IMR-90 (cell line): ENCODE results near the gene STXBP4. TPM values are rescaled to one million over a fixed set of nuclear protein-coding genes. Genes with fewer than 3 reads are reported as not detected.

ENCODE experiments used
- ATAC-seq: fragments of 200-7000 bp; cut with Tn5 transposase; 2 replicates; pipeline ENCODE4 v1.9.1; 2020; ENCODE audit warnings: low read depth, mild to moderate bottlenecking, moderate library complexity
- BruUV-seq: library from RNA; stranded (reverse); fragments of 400-500 nt; replicated peaks from 2 replicates; lab custom pipeline; 2021; lab: Mats Ljungman, UMichigan
- CTCF ChIA-PET: fragments of 300-600 bp; formaldehyde crosslinking; extraction: SDS; loops from one replicate; lab custom pipeline; 2021; ENCODE audit warnings: antibody characterized with exemption; lab: Yijun Ruan, JAX
- POLR2A ChIA-PET: fragments of 300-600 bp; sonication (Branson Sonifier 250); formaldehyde crosslinking; loops from one replicate; lab custom pipeline; 2022; ENCODE audit warnings: antibody characterized with exemption; ENCODE audit not compliant: unreplicated experiment; lab: Charles Lee
- DNase-seq: peaks from one replicate; pipeline ENCODE4 v3.0.0; 2013
- H2AFZ ChIP-seq: replicated peaks from 2 replicates; pipeline ENCODE3; 2013; ENCODE audit warnings: low read length, mild to moderate bottlenecking; ENCODE audit not compliant: poor library complexity
- H2AK5ac ChIP-seq: 2 replicates; pipeline ENCODE4 v1.6.1; 2013; ENCODE audit warnings: low read depth, low read length, inconsistent platforms
- H2AK9ac ChIP-seq: replicated peaks from 2 replicates; pipeline ENCODE3; 2013; ENCODE audit warnings: mild to moderate bottlenecking, low read depth, low read length, moderate library complexity; ENCODE audit not compliant: poor library complexity
- H2BK120ac ChIP-seq: 2 replicates; pipeline ENCODE4 v1.6.1; 2013; ENCODE audit warnings: low read depth, low read length, inconsistent platforms
- H2BK15ac ChIP-seq: 3 replicates; pipeline ENCODE4 v1.6.1; 2013; ENCODE audit warnings: low read depth, low read length, inconsistent platforms
- H2BK20ac ChIP-seq: 2 replicates; pipeline ENCODE4 v1.6.1; 2013; ENCODE audit warnings: low read depth, mild to moderate bottlenecking, inconsistent platforms, low read length, moderate library complexity
- H2BK5ac ChIP-seq: 2 replicates; pipeline ENCODE4 v1.6.1; 2013; ENCODE audit warnings: mild to moderate bottlenecking, low read depth, low read length, inconsistent platforms; ENCODE audit not compliant: poor library complexity, severe bottlenecking
- H3K14ac ChIP-seq: replicated peaks from 2 replicates; pipeline ENCODE4 v1.6.1; 2013; ENCODE audit warnings: low read depth, low read length, inconsistent platforms
- H3K18ac ChIP-seq: 2 replicates; pipeline ENCODE4 v1.6.1; 2013; ENCODE audit warnings: low read depth, low read length, control low read depth
- H3K23ac ChIP-seq: 2 replicates; pipeline ENCODE4 v1.6.1; 2013; ENCODE audit warnings: low read depth, low read length, inconsistent platforms
- H3K27ac ChIP-seq: 2 replicates; pipeline ENCODE4 v1.5.1; 2013; ENCODE audit warnings: mild to moderate bottlenecking, control low read depth, low read length; ENCODE audit not compliant: insufficient read depth
- H3K27me3 ChIP-seq: 2 replicates; pipeline ENCODE4 v1.6.1; 2013; ENCODE audit warnings: low read length; ENCODE audit not compliant: control insufficient read depth, insufficient read depth
- H3K36me3 ChIP-seq: 2 replicates; pipeline ENCODE4 v1.6.1; 2013; ENCODE audit warnings: low read length, mixed read lengths; ENCODE audit not compliant: control insufficient read depth, insufficient read depth
- H3K4ac ChIP-seq: 2 replicates; pipeline ENCODE4 v1.6.1; 2013; ENCODE audit warnings: low read depth, low read length, inconsistent platforms
- H3K4me1 ChIP-seq: 2 replicates; pipeline ENCODE4 v1.6.1; 2013; ENCODE audit warnings: low read length, mixed read lengths; ENCODE audit not compliant: control insufficient read depth, insufficient read depth
- H3K4me2 ChIP-seq: 2 replicates; pipeline ENCODE4 v1.6.1; 2013; ENCODE audit warnings: low read depth, mild to moderate bottlenecking, control low read depth, low read length, moderate library complexity
- H3K4me3 ChIP-seq: 2 replicates; pipeline ENCODE4 v1.5.1; 2013; ENCODE audit warnings: low read depth, mild to moderate bottlenecking, control low read depth, low read length, moderate library complexity; ENCODE audit not compliant: insufficient read depth
- H3K56ac ChIP-seq: 2 replicates; pipeline ENCODE4 v1.6.1; 2013; ENCODE audit warnings: low read length, inconsistent platforms; ENCODE audit not compliant: insufficient read depth; ENCODE audit errors: extremely low read depth
- H3K79me1 ChIP-seq, 2 experiments: 2 replicates each; pipeline ENCODE4 v1.6.1; 2013; ENCODE audit warnings: low read length in 2 of 2, inconsistent platforms in 1 of 2, low read depth in 1 of 2
- H3K9ac ChIP-seq: 2 replicates; pipeline ENCODE4 v1.6.1; 2013; ENCODE audit warnings: low read depth, low read length, control low read depth
- H3K9me1 ChIP-seq: 2 replicates; pipeline ENCODE4 v1.6.1; 2013; ENCODE audit warnings: low read length, inconsistent platforms; ENCODE audit not compliant: insufficient read depth
- H3K9me3 ChIP-seq: 2 replicates; pipeline ENCODE4 v1.6.1; 2013; ENCODE audit warnings: low read length; ENCODE audit not compliant: control insufficient read depth, insufficient read depth
- H4K20me1 ChIP-seq: 2 replicates; pipeline ENCODE4 v1.6.1; 2013; ENCODE audit warnings: low read length, inconsistent platforms; ENCODE audit not compliant: insufficient read depth
- H4K5ac ChIP-seq: 2 replicates; pipeline ENCODE4 v1.6.1; 2013; ENCODE audit warnings: mild to moderate bottlenecking, low read depth, low read length, control low read depth
- H4K8ac ChIP-seq, 2 experiments: 2 replicates each; pipeline ENCODE4 v1.6.1; 2013; ENCODE audit warnings: low read depth in 2 of 2, low read length in 2 of 2, control low read depth in 1 of 2, inconsistent platforms in 1 of 2
- H4K91ac ChIP-seq: 2 replicates; pipeline ENCODE4 v1.6.1; 2013; ENCODE audit warnings: low read depth, low read length, inconsistent platforms; ENCODE audit not compliant: insufficient read depth
- BHLHE40 ChIP-seq: fragments of 150-350 bp; IDR thresholded peaks from 2 replicates; pipeline ENCODE4 v1.6.1; 2016; ENCODE audit warnings: mild to moderate bottlenecking, low read depth, low read length
- CEBPB ChIP-seq: IDR thresholded peaks from 2 replicates; pipeline ENCODE4 v1.6.1; 2012; ENCODE audit warnings: low read depth, low read length, improper control_type of control experiment
- CHD1 ChIP-seq: IDR thresholded peaks from 2 replicates; pipeline ENCODE4 v1.6.1; 2012; ENCODE audit warnings: low read depth, low read length, improper control_type of control experiment
- CTCF ChIP-seq: conservative IDR thresholded peaks from 2 replicates; pipeline ENCODE4 v1.5.1; 2012; ENCODE audit warnings: mild to moderate bottlenecking, low read depth, low read length, improper control_type of control experiment
- ELK1 ChIP-seq: fragments of 150-350 bp; IDR thresholded peaks from 2 replicates; pipeline ENCODE4 v1.6.1; 2016; ENCODE audit warnings: low read depth, mild to moderate bottlenecking, low read length, moderate library complexity, borderline replicate concordance
- MAFK ChIP-seq: IDR thresholded peaks from 2 replicates; pipeline ENCODE4 v1.6.1; 2012; ENCODE audit warnings: low read depth, low read length, improper control_type of control experiment
- MAZ ChIP-seq: IDR thresholded peaks from 2 replicates; pipeline ENCODE4 v1.6.1; 2012; ENCODE audit warnings: low read depth, mild to moderate bottlenecking, low read length, improper control_type of control experiment, moderate library complexity, borderline replicate concordance
- MXI1 ChIP-seq: IDR thresholded peaks from 2 replicates; pipeline ENCODE4 v1.6.1; 2012; ENCODE audit warnings: low read depth, mild to moderate bottlenecking, low read length, moderate library complexity, borderline replicate concordance
- NFE2L2 ChIP-seq: fragments of 150-350 bp; IDR thresholded peaks from 2 replicates; pipeline ENCODE4 v1.6.1; 2016; ENCODE audit warnings: low read depth, mild to moderate bottlenecking, low read length
- POLR2A ChIP-seq: IDR thresholded peaks from 2 replicates; pipeline ENCODE4 v1.6.1; 2012; ENCODE audit warnings: mild to moderate bottlenecking, low read depth, low read length
- RCOR1 ChIP-seq: IDR thresholded peaks from 2 replicates; pipeline ENCODE4 v1.6.1; 2012; ENCODE audit warnings: mild to moderate bottlenecking, low read length, improper control_type of control experiment; ENCODE audit not compliant: insufficient replicate concordance
- RFX5 ChIP-seq: IDR thresholded peaks from 2 replicates; pipeline ENCODE4 v1.8.0; 2012; ENCODE audit warnings: low read depth, mild to moderate bottlenecking, low read length, moderate library complexity
- SMC3 ChIP-seq: fragments of 150-350 bp; IDR thresholded peaks from 2 replicates; pipeline ENCODE4 v1.6.1; 2016; ENCODE audit warnings: low read depth, mild to moderate bottlenecking, antibody characterized with exemption, low read length, moderate library complexity
- USF2 ChIP-seq: fragments of 150-350 bp; IDR thresholded peaks from 2 replicates; pipeline ENCODE4 v1.6.1; 2017; ENCODE audit warnings: mild to moderate bottlenecking, antibody characterized with exemption, low read length, low read depth
- WGBS, 2 experiments: methylation state at CpG; one replicate each; pipeline versions ENCODE4 v1.1.5 to v1.1.7; 2013; ENCODE audit warnings: missing lambda C conversion rate in 2 of 2; ENCODE audit not compliant: insufficient read length in 1 of 2; ENCODE audit errors: extremely low coverage in 2 of 2; 5-methylcytosine and 5-hydroxymethylcytosine counted together
- dilution Hi-C: fragments of 300-500 bp; cut with HindIII; formaldehyde crosslinking; loops from one replicate; pipeline ENCODE4 v1.14.3; 2018; ENCODE audit warnings: low sequenced_read_pairs; ENCODE audit not compliant: unreplicated experiment
- in situ Hi-C: fragments of 300-500 bp; cut with MboI; formaldehyde crosslinking; loops from 3 replicates; pipeline ENCODE4 v1.14.3; 2019; ENCODE audit warnings: low sequenced_read_pairs, inconsistent platforms, mixed read lengths
- intact Hi-C: fragments of 100-400 bp; cut with micrococcal nuclease; formaldehyde crosslinking; loops from 2 replicates; pipeline ENCODE4 v1.10.0; 2022
- polyA plus RNA-seq, 3 experiments: library from polyadenylated mRNA; depleted of rRNA; stranded (reverse); fragments of >200 nt; gene quantifications; 2 replicates each; pipeline ENCODE4 v1.2.3, GENCODE V29; 2012; ENCODE audit warnings: low replicate concordance in 1 of 3
- total RNA-seq: library from RNA; depleted of rRNA; stranded (reverse); fragments of >200 nt; gene quantifications from 2 replicates; pipeline ENCODE4 v1.2.3, GENCODE V29; 2012

Gene STXBP4
- total and polyA plus RNA-seq, 2 of the 4 experiments (the other 2 are of a cell fraction), result 4.1 to 20.4 TPM

- DNase-seq, result no peak
Measured at GRCh38 chr17:55167024-55167725, 198.6 kb downstream of the STXBP4 start.

More at GRCh38 chr17:55167024-55167725, 198.6 kb downstream of the STXBP4 start:
- H3K79me1 ChIP-seq, result no peaks in the 10 kb centered on the region
- H3K36me3 ChIP-seq, result no peaks in the 10 kb centered on the region
- no peaks in the 10 kb centered on the region for H3K9me3 ChIP-seq
- H2AFZ ChIP-seq, result no peak overlapping the region
- no peak overlapping the region for H2AK5ac ChIP-seq
- no peak overlapping the region for H2AK9ac ChIP-seq
- dilution Hi-C loops (no loop called here), in situ Hi-C loops (no loop called here), intact Hi-C loops (no loop called here)
- H3K9me1 ChIP-seq, result no peaks in the 10 kb centered on the region
- H2BK5ac ChIP-seq, result no peak overlapping the region
- H4K5ac ChIP-seq, result no peak overlapping the region
- no peak overlapping the region for H3K4me2 ChIP-seq
- H3K4ac ChIP-seq, result no peak overlapping the region
- H4K20me1 ChIP-seq, result no peaks in the 10 kb centered on the region
- no peak overlapping the region for H2BK15ac ChIP-seq
- POLR2A ChIA-PET, result no interaction called here
- no peak overlapping the region for H3K18ac ChIP-seq
- CTCF ChIA-PET, result interaction anchor here (0.7 kb wide), 1 partner anchor 21 kb away, joined by 3 read pairs; no protein-coding TSS in a partner anchor
- ATAC-seq, result no peak
- H4K8ac ChIP-seq, result no peak overlapping the region
- no peak overlapping the region for H3K14ac ChIP-seq
- H3K4me1 ChIP-seq, result no peaks in the 10 kb centered on the region
- H3K27ac ChIP-seq, result no peak overlapping the region
- no peak for TF ChIP-seq MAFK
- TF ChIP-seq POLR2A, result no peak
- TF ChIP-seq CHD1, result no peak
- TF ChIP-seq SMC3, result no peak
- TF ChIP-seq MAZ, result no peak
- no peak for TF ChIP-seq RCOR1
- no peak for TF ChIP-seq BHLHE40
- TF ChIP-seq MXI1, result no peak
- TF ChIP-seq CEBPB, result no peak
- no peak for TF ChIP-seq USF2
- no peak for TF ChIP-seq ELK1
- TF ChIP-seq CTCF, result no peak
- no peak for TF ChIP-seq RFX5
- TF ChIP-seq NFE2L2, result no peak
- H2BK20ac ChIP-seq, result no peak overlapping the region
- H3K56ac ChIP-seq, result no peak overlapping the region
- no CpG with 5 or more reads among the region's 2 CpGs for WGBS, 2 experiments
- no peak overlapping the region for H3K4me3 ChIP-seq
- no peaks in the 10 kb centered on the region for H3K27me3 ChIP-seq
- no peak overlapping the region for H3K9ac ChIP-seq
- no peak overlapping the region for H4K91ac ChIP-seq
- no TSS peak for BruUV-seq
- H2BK120ac ChIP-seq, result no peak overlapping the region
- H3K23ac ChIP-seq, result no peak overlapping the region
